ENCODE results near the gene EVI5L. TPM values are rescaled to one million over a fixed set of nuclear protein-coding genes. Genes with fewer than 3 reads are reported as not detected.

Gene EVI5L
- total and polyA plus RNA-seq, 2 donors (not counting 1 experiment from before 2014, with no cell fraction given) = 10.4 to 16.5 TPM

- no peak overlapping the region for H3K27ac ChIP-seq (ENCODE audit: insufficient read depth, low read length)
Observed at GRCh38 chr19:7820588-7820987, 9.4 kb upstream of the EVI5L start.

GRCh38 chr19:7822910-7823515 lies 7.0 kb upstream of the EVI5L start:
- H3K4me1 ChIP-seq (ENCODE audit: control insufficient read depth, extremely low read depth, insufficient read depth, low read length) = no peaks in the 10 kb centered on the region
- no peaks in the 10 kb centered on the region for H3K79me2 ChIP-seq (ENCODE audit: control insufficient read depth, insufficient read depth, low read length)
- no peak overlapping the region for H3K4me3 ChIP-seq (replicated peaks in 1 of 4; ENCODE audit: control extremely low read depth in 1 of 4, insufficient read depth in 1 of 4, low read depth in 3 of 4, low read length in 4 of 4)
- peaks cover 2% of the 10 kb centered on the region for H3K27me3 ChIP-seq (ENCODE audit: control insufficient read depth, insufficient read depth, low read length)
- H2AFZ ChIP-seq (ENCODE audit: low read length) = no peak overlapping the region
- no peak overlapping the region for H3K9ac ChIP-seq (ENCODE audit: insufficient read depth, low read length)
- no peaks in the 10 kb centered on the region for H4K20me1 ChIP-seq (ENCODE audit: control insufficient read depth, extremely low read depth, insufficient read depth, low read length)
- no peak for DNase-seq (ENCODE audit: low read depth in 2 of 2)
- H3K27ac ChIP-seq (ENCODE audit: insufficient read depth, low read length) = no peak overlapping the region
- no peaks in the 10 kb centered on the region for H3K36me3 ChIP-seq (ENCODE audit: control insufficient read depth, insufficient read depth, low read length)
- H3K4me2 ChIP-seq (ENCODE audit: extremely low read depth, insufficient read depth, low read length) = no peak overlapping the region
- TF ChIP-seq CTCF (conservative IDR thresholded peaks at IDR 0.05 in 1 of 2, IDR thresholded peaks at IDR 0.05 in 1 of 2; ENCODE audit: low read depth in 1 of 2, low read length in 2 of 2) (no peak), EZH2 (IDR thresholded peaks at IDR 0.05; ENCODE audit: low read length, missing control alignments) (no peak)
- H3K9me3 ChIP-seq (ENCODE audit: control insufficient read depth, insufficient read depth, low read depth, low read length) = no peaks in the 10 kb centered on the region

More at GRCh38 chr19:7820588-7820987, 9.4 kb upstream of the EVI5L start:
- Histone ChIP-seq H3K4me3 (replicated peaks in 1 of 4; ENCODE audit: control extremely low read depth in 1 of 4, insufficient read depth in 1 of 4, low read depth in 3 of 4, low read length in 4 of 4) (no peak overlapping the region), H3K9ac (ENCODE audit: insufficient read depth, low read length) (no peak overlapping the region), H3K4me1 (ENCODE audit: control insufficient read depth, extremely low read depth, insufficient read depth, low read length) (no peaks in the 10 kb centered on the region), H3K27me3 (ENCODE audit: control insufficient read depth, insufficient read depth, low read length) (peaks cover 2% of the 10 kb centered on the region), H3K4me2 (ENCODE audit: extremely low read depth, insufficient read depth, low read length) (no peak overlapping the region), H3K79me2 (ENCODE audit: control insufficient read depth, insufficient read depth, low read length) (no peaks in the 10 kb centered on the region), H2AFZ (ENCODE audit: low read length) (no peak overlapping the region), H4K20me1 (ENCODE audit: control insufficient read depth, extremely low read depth, insufficient read depth, low read length) (no peaks in the 10 kb centered on the region), H3K9me3 (ENCODE audit: control insufficient read depth, insufficient read depth, low read depth, low read length) (no peaks in the 10 kb centered on the region), H3K36me3 (ENCODE audit: control insufficient read depth, insufficient read depth, low read length) (no peaks in the 10 kb centered on the region)
- no peak for DNase-seq (ENCODE audit: low read depth in 2 of 2)
- no peak for TF ChIP-seq CTCF (conservative IDR thresholded peaks at IDR 0.05 in 1 of 2, IDR thresholded peaks at IDR 0.05 in 1 of 2; ENCODE audit: low read depth in 1 of 2, low read length in 2 of 2)
- no peak for TF ChIP-seq EZH2 (IDR thresholded peaks at IDR 0.05; ENCODE audit: low read length, missing control alignments)

GRCh38 chr19:7823686-7824301 lies 6.2 kb upstream of the EVI5L start:
- no peak for DNase-seq (ENCODE audit: low read depth in 2 of 2)

More at GRCh38 chr19:7823686-7824301, 6.2 kb upstream of the EVI5L start:
- H2AFZ ChIP-seq (ENCODE audit: low read length) = no peak overlapping the region
- no peak overlapping the region for H3K4me3 ChIP-seq (replicated peaks in 1 of 4; ENCODE audit: control extremely low read depth in 1 of 4, insufficient read depth in 1 of 4, low read depth in 3 of 4, low read length in 4 of 4)
- H3K4me1 ChIP-seq (ENCODE audit: control insufficient read depth, extremely low read depth, insufficient read depth, low read length) = no peaks in the 10 kb centered on the region
- H3K36me3 ChIP-seq (ENCODE audit: control insufficient read depth, insufficient read depth, low read length) = no peaks in the 10 kb centered on the region
- no peaks in the 10 kb centered on the region for H4K20me1 ChIP-seq (ENCODE audit: control insufficient read depth, extremely low read depth, insufficient read depth, low read length)
- H3K27ac ChIP-seq (ENCODE audit: insufficient read depth, low read length) = no peak overlapping the region
- H3K9ac ChIP-seq (ENCODE audit: insufficient read depth, low read length) = no peak overlapping the region
- no peaks in the 10 kb centered on the region for H3K9me3 ChIP-seq (ENCODE audit: control insufficient read depth, insufficient read depth, low read depth, low read length)
- no peaks in the 10 kb centered on the region for H3K79me2 ChIP-seq (ENCODE audit: control insufficient read depth, insufficient read depth, low read length)
- H3K4me2 ChIP-seq (ENCODE audit: extremely low read depth, insufficient read depth, low read length) = no peak overlapping the region
- TF ChIP-seq CTCF (conservative IDR thresholded peaks at IDR 0.05 in 1 of 2, IDR thresholded peaks at IDR 0.05 in 1 of 2; ENCODE audit: low read depth in 1 of 2, low read length in 2 of 2) = no peak
- no peak for TF ChIP-seq EZH2 (IDR thresholded peaks at IDR 0.05; ENCODE audit: low read length, missing control alignments)
- peaks cover 2% of the 10 kb centered on the region for H3K27me3 ChIP-seq (ENCODE audit: control insufficient read depth, insufficient read depth, low read length)
